Neural progenitor cell (in vitro differentiated cells): Measurements from ENCODE around the gene TBL1X.

Experiments used
- EZH2 ChIP-seq: fragments of 200-600 bp; sonication (generic); IDR thresholded peaks from 2 replicates; pipeline ENCODE4 v1.6.1; 2017; ENCODE audit warnings: antibody characterized with exemption, mild to moderate bottlenecking, moderate library complexity
- TF ChIP-seq, protein P1 (sequence below): fragments of 200-600 bp; sonication (generic); IDR thresholded peaks from 2 replicates; pipeline ENCODE4 v1.5.1; 2017; ENCODE audit warnings: antibody characterized with exemption, mild to moderate bottlenecking

DNA sequence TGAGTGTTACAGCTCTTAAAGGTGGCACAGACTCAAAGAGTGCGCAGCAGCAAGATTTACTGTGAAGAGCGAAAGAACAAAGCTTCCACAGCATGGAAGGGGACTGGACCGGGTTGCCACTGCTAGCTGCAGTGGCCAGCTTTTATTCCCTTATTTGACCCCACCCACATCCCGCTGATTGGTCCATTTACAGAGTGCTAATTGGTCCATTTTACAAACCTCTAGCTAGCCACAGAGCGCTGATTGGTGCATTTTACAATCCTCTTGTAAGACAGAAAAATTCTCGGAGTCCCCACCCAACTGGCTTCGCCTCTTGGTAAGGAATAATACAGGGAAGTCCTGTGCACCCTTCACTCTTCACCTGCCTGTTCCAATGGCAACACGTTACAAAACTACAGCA lies 319.5 kb downstream of the TBL1X start:
- TF ChIP-seq, protein P1, sequence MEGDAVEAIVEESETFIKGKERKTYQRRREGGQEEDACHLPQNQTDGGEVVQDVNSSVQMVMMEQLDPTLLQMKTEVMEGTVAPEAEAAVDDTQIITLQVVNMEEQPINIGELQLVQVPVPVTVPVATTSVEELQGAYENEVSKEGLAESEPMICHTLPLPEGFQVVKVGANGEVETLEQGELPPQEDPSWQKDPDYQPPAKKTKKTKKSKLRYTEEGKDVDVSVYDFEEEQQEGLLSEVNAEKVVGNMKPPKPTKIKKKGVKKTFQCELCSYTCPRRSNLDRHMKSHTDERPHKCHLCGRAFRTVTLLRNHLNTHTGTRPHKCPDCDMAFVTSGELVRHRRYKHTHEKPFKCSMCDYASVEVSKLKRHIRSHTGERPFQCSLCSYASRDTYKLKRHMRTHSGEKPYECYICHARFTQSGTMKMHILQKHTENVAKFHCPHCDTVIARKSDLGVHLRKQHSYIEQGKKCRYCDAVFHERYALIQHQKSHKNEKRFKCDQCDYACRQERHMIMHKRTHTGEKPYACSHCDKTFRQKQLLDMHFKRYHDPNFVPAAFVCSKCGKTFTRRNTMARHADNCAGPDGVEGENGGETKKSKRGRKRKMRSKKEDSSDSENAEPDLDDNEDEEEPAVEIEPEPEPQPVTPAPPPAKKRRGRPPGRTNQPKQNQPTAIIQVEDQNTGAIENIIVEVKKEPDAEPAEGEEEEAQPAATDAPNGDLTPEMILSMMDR: no peak
- TF ChIP-seq EZH2: no peak
